Upper lobe of left lung (tissue), 6 donors: Measurements from ENCODE around the gene MICAL2. TPM values are rescaled to one million over a fixed set of nuclear protein-coding genes. Genes with fewer than 3 reads are reported as not detected.

ENCODE experiments used
- ATAC-seq, 2 donors: fragments of 200-7000 bp; cut with Tn5 transposase; one replicate each; pipeline ENCODE4 v1.9.1; 2022; ENCODE audit warnings: mild to moderate bottlenecking in 2 of 2, moderate library complexity in 2 of 2; ENCODE audit not compliant: low FRiP score in 2 of 2
- DNase-seq, 2 donors: peaks; one replicate each; pipeline ENCODE4 v3.0.0-alpha.2; 2019 to 2020
- H3K27ac ChIP-seq, 4 donors: fragments of 200-600 bp; sonication (generic); one replicate each; pipeline ENCODE4 v1.5.1; 2016 to 2019
- H3K27me3 ChIP-seq, 4 donors: fragments of 200-600 bp; sonication (generic); one replicate each; pipeline ENCODE4 v1.5.1; 2017 to 2019
- H3K36me3 ChIP-seq, 4 donors: fragments of 200-600 bp; sonication (generic); one replicate each; pipeline ENCODE4 v1.5.1; 2016 to 2019
- H3K4me1 ChIP-seq, 4 donors: fragments of 200-600 bp; sonication (generic); one replicate each; pipeline ENCODE4 v1.5.1; 2018 to 2019
- H3K4me3 ChIP-seq, 4 donors: fragments of 200-600 bp; sonication (generic); one replicate each; pipeline ENCODE4 v1.5.1; 2017 to 2019; ENCODE audit warnings: mild to moderate bottlenecking in 2 of 4, moderate library complexity in 1 of 4
- H3K9me3 ChIP-seq, 4 donors: fragments of 200-600 bp; sonication (generic); one replicate each; pipeline ENCODE4 v1.5.1; 2018 to 2019
- CTCF ChIP-seq, 6 experiments: fragments of 450-650 bp in 4 of 6; fragments of 200-600 bp in 2 of 6; sonication (generic) in 2 of 6; IDR thresholded peaks; one replicate each; pipeline ENCODE4 v1.5.1; 2016 to 2019; ENCODE audit warnings: antibody characterized with exemption in 6 of 6
- EP300 ChIP-seq, 4 donors: sonication (generic); formaldehyde crosslinking; IDR thresholded peaks; one replicate each; pipeline ENCODE4 v1.5.1; 2017; ENCODE audit warnings: antibody characterized with exemption in 4 of 4, control low read depth in 2 of 4
- POLR2A ChIP-seq, 4 donors: fragments of 450-650 bp; IDR thresholded peaks; one replicate each; pipeline ENCODE4 v1.5.1; 2016 to 2017; ENCODE audit warnings: antibody characterized with exemption in 4 of 4, mild to moderate bottlenecking in 2 of 4
- POLR2AphosphoS5 ChIP-seq, 2 donors: sonication (generic); formaldehyde crosslinking; IDR thresholded peaks; one replicate each; pipeline ENCODE4 v1.5.1; 2017; ENCODE audit warnings: antibody characterized with exemption in 2 of 2
- WGBS, 2 donors: methylation state at CpG; one replicate each; pipeline ENCODE4 v1.1.5; 2017 to 2018; 5-methylcytosine and 5-hydroxymethylcytosine counted together
- total RNA-seq, 6 donors: library from RNA; depleted of rRNA in 4 of 6; stranded (reverse); fragments of >200 nt in 4 of 6; gene quantifications; one replicate each; pipeline versions ENCODE4 v1.1.0 to v1.2.1, GENCODE V29; 2016 to 2021
- donor health status: DM: no; HTN: no; CAD: no; lungs with moderate emphysema.
- donor health status: DM: no; HTN: yes; CAD: no; lungs with severe emphysema.

The MICAL2 gene
- total RNA-seq, 6 donors from 2014 or later = 138 to 327 (median 175) TPM

- Histone ChIP-seq H3K27me3 (no peaks in the 10 kb centered on the region), H3K4me3 (no peak overlapping the region), H3K4me1 (no peaks in the 10 kb centered on the region), H3K9me3 (no peaks in the 10 kb centered on the region), H3K36me3 (peaks cover 0 to 8% (median 0%) of the 10 kb centered on the region in 4 donors), H3K27ac (no peak overlapping the region)
- 82 to 84% methylated on average over 7 of the region's 7 CpGs for WGBS, 2 donors
- ATAC-seq (no peak), DNase-seq (no peak)
- TF ChIP-seq CTCF (IDR thresholded peaks at IDR 0.05) (no peak), EP300 (IDR thresholded peaks at IDR 0.05) (no peak), POLR2AphosphoS5 (IDR thresholded peaks at IDR 0.05) (no peak)
These were observed 179.5 kb downstream of the MICAL2 start for GRCh38 chr11:12289667-12290476.

GRCh38 chr11:12290477-12290922 is 180.1 kb downstream of the MICAL2 start:
- DNase-seq = no peak
- Histone ChIP-seq H3K27ac (no peak overlapping the region), H3K9me3 (no peaks in the 10 kb centered on the region), H3K36me3 (peaks cover 0 to 8% (median 0%) of the 10 kb centered on the region in 4 donors), H3K4me3 (no peak overlapping the region), H3K27me3 (no peaks in the 10 kb centered on the region), H3K4me1 (no peaks in the 10 kb centered on the region)
- TF ChIP-seq CTCF (IDR thresholded peaks at IDR 0.05) (no peak), EP300 (IDR thresholded peaks at IDR 0.05) (no peak), POLR2AphosphoS5 (IDR thresholded peaks at IDR 0.05) (no peak), POLR2A (IDR thresholded peaks at IDR 0.05) (no peak)
- no peak for ATAC-seq
- 89 to 92% methylated on average over 14 of the region's 14 CpGs for WGBS, 2 donors

DNA sequence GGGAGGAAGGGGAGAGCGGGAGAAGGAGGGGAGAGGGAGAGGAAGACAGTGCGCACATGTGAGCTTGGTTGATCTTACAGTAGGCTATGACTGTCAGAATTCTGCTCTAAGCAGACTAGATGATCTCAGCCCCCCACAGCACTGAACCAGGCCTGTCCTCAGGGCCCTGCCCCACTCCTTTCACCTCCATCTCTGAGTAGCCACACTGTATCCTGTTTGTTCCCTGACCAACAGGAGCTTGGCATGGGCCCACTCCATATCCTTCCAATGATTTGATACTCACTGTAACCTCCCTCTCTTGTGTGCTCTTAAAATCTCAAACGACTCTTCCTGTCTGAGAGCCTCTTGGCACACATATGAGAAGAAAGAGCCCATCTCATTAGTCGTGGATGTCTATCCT is 180.9 kb downstream of the MICAL2 start:
- Histone ChIP-seq H3K4me1 (no peaks in the 10 kb centered on the region), H3K27ac (no peak overlapping the region), H3K36me3 (peaks cover 0 to 8% (median 0%) of the 10 kb centered on the region in 4 donors), H3K9me3 (no peaks in the 10 kb centered on the region), H3K4me3 (no peak overlapping the region), H3K27me3 (no peaks in the 10 kb centered on the region)
- DNase-seq (no peak), ATAC-seq (no peak)
- WGBS, 2 donors = 70 to 85% methylated on average over 4 of the region's 4 CpGs
- TF ChIP-seq POLR2A (IDR thresholded peaks at IDR 0.05) = no peak
- no peak for TF ChIP-seq CTCF (IDR thresholded peaks at IDR 0.05)
- no peak for TF ChIP-seq EP300 (IDR thresholded peaks at IDR 0.05)
- no peak for TF ChIP-seq POLR2AphosphoS5 (IDR thresholded peaks at IDR 0.05)

DNA sequence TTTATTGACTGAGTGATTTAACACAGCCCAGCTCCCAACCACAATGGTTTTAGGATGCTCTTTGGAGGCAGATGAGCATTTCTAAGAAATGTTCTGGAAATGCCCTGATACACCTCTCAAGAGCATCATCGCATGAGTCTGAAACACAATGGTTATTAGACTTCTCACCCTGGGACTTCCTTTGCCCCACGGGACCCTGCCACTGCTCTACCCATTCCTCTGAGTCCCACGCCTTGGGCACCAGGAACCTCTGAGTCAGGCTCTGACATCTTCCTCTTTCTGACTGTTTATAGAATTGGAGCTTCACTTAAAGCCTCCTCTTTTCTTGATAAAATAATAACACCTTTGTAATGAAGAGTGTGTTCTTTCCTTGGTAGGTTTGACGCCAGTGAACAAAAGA is 181.4 kb downstream of the MICAL2 start:
- ATAC-seq = no peak
- no peak for DNase-seq

More for the DNA sequence above, 181.4 kb downstream of the MICAL2 start:
- Histone ChIP-seq H3K27ac (no peak overlapping the region), H3K4me3 (no peak overlapping the region), H3K4me1 (no peaks in the 10 kb centered on the region), H3K9me3 (no peaks in the 10 kb centered on the region), H3K36me3 (peaks cover 0 to 8% (median 0%) of the 10 kb centered on the region in 4 donors), H3K27me3 (no peaks in the 10 kb centered on the region)
- TF ChIP-seq POLR2AphosphoS5 (IDR thresholded peaks at IDR 0.05) (no peak), EP300 (IDR thresholded peaks at IDR 0.05) (no peak), CTCF (IDR thresholded peaks at IDR 0.05) (no peak), POLR2A (IDR thresholded peaks at IDR 0.05) (no peak)
- WGBS, 2 donors = 86 to 89% methylated on average over 4 of the region's 4 CpGs
